ENCODE measurements around the gene LSM4.

LSM4 gene

DNA sequence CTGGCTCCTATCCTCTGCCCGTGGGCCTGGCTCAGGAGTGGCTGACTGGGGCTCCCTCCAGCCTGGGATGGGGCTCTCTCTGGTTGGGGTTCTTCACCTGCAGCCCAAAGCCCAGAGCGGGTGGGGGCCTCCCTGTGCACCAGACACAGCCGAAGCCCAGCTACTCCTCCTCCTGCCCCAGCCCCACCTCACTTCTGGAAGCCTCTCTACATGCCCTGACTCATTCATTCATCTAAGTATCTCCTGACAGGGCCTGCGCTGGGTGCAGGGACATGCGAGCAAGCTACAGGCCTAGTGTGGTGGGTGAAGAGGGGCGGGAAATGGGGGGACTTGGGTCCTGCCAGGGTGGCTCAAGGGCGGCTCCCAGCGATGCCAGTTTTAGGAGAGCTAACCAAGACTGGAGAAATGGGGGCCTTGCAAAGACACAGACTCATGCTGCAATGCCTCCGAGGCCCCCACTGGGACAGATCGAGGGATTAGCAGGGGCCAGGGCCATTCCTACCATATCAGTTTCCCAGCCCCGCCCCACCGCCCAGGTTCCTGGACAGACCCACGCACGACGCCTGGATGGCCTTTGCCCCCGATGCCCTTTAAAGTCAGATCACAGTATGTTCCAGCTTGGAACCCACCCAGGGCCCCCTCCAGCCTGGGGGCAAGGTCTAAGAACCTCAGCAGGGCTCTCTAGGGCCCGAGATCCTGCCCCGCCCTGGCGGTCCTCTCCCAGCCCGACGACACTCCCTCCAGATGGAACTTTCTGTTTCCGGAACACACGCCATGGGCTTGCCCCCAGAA is 12.6 kb downstream of the LSM4 start:
- DNase-seq = no peak

DNA sequence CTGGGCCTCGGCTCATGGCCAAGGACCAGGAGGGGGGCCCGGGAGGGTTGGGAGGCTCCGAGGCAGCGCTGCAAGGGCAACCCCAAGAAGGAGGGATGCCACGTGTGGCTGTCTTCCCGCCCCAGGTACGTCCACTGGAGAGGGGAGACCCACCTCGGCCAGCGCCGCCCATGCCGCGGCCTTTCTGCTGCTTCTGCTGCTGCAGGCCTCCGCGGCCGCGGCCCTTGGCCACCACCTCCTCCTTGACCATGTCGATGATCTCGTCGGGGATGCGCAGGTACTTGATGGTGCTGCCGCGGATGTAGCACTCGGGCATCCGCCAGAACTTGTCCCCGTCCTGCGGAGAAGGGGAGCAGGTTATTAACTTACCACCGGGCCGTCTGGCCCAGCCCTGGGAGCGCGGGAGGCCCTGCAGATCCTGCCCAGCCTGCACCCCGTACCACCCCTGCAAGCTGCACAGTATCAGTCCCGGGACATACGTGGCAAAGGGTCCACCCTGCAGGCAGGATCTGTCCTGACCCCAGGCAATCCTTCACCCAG is 13.3 kb downstream of the LSM4 start:
- no peak for DNase-seq

DNA sequence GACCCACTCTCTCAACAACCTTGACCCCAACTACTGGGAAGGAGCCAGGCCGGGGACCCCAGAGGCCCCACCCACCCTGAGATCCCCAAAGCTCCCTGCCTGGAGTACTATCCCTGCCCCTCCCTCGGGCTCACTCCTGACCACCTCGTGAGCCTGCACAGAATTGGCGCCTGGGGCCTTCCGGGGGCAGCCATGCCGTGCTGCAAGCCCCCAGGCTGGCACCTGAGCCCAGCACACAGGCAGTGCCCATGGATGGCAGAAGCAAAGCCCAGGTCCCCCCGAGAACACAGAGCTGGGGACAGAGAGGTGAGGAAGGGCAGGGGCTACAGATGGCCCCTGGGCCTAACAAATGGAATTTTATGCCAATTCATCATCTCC is 13.9 kb downstream of the LSM4 start:
- no peak for DNase-seq

DNA sequence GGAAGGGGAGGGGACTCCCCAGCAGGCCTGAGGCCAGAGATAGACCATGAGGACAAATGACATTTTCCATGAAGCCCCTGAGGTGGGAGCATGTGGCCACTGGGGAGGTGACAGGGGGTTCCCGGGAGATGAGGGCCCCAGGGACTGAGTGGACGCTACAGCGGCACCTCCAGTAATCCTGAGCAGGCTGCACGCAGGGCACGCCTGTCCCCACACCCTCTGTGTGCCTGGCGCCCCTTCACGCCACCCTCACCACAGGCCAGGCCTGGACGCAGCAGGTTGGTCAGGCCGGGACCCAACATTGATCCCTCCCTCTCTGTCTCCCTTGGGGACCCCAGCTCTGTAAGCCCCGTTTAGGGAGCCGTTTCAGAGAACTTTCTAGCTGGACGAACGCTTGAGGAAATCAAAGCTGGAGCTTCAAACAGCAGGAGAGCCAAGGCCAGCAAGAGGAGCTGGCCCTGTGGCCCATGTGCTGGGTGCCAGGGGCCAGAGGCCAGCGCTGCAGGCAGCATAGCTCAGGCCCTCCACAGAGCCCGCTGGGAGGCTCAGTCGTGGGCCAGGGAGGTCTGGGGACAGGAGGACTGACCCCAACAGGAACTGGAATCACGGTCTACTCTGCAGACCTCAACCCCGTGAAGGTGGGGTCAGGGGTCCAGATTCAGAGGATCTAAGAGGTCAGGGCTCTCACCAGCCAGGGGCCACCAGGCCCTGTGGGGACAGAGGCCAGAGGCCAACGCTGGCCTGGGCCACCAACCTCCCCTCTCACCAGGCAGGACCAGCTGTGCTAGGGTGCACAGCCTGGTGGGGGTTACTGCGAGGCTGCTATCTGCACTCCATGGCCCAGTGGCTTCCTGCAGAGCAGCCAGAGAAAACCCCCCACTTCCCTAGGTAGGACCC is 14.6 kb downstream of the LSM4 start:
- DNase-seq = no peak

DNA sequence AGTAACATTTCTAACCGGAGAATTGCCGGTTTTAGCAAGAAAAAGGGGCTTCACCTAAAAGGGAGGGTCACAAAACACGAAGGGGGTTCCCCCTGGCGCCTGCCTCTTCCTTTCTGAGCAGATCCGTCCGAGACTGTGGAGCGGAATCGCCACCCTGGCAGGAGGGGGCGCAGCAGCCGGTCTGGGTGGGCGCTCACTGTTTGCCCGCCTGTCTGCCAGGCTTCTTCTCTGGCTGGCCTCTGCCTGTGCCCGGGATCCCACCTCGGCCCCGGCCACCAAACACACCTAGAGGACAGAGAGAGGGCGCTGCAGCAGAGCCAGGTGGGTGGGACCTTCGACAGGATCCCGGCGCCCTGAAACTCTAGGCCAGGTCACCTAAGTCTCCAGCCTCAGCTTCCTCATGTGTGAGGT is 15.6 kb downstream of the LSM4 start:
- no peak for DNase-seq

DNA sequence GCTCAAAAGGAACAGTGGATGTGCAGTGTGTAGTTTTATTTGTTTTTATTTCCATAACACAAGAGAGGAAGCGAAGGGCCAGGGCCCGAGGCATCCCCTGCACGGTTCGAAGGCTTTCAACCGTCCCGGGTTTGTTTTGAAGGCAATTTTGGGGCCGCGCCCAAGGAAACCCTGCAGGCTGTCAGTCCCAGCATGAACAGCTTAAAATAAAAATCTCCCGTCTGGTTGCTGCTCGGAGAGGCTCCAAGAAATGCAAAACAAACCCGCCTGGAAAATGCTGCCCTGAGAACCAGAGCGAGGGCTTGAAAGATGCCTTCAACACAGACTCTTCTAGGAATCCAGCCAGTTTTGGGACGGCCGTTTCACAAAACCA is 16.0 kb downstream of the LSM4 start:
- no peak for DNase-seq

DNA sequence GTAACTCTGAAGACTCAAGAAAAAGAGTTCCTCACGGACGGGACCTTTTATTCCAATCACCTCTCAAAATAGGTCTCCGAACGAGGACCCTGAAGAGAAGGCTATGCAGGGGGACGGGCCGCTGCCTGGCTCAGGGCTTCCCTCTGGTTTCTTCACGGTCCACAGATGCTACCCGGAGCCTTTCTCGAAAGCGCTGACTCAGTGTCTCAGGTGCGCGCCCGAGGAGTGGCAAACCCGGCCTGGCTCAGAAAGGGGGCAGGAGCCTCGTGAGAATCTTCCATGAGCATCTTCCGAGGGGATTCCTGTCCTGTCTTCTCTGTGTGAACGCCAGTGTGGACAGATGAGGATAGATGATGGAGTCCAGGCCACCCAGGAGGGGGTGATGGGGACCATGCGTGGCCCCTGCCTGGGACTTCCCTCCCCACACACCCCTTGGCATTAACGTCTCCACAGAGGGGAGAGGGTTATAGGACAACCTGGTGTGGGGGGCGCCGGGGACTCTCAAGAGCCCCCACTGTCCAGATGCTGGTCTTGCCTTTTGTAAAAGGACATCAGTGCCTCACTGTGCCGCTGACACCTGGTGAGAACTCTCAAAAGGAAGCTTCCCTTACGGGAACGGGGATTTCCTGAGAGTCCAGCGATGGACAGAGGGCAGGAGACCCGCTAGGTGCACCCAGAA is 16.5 kb downstream of the LSM4 start:
- no peak for DNase-seq

DNA sequence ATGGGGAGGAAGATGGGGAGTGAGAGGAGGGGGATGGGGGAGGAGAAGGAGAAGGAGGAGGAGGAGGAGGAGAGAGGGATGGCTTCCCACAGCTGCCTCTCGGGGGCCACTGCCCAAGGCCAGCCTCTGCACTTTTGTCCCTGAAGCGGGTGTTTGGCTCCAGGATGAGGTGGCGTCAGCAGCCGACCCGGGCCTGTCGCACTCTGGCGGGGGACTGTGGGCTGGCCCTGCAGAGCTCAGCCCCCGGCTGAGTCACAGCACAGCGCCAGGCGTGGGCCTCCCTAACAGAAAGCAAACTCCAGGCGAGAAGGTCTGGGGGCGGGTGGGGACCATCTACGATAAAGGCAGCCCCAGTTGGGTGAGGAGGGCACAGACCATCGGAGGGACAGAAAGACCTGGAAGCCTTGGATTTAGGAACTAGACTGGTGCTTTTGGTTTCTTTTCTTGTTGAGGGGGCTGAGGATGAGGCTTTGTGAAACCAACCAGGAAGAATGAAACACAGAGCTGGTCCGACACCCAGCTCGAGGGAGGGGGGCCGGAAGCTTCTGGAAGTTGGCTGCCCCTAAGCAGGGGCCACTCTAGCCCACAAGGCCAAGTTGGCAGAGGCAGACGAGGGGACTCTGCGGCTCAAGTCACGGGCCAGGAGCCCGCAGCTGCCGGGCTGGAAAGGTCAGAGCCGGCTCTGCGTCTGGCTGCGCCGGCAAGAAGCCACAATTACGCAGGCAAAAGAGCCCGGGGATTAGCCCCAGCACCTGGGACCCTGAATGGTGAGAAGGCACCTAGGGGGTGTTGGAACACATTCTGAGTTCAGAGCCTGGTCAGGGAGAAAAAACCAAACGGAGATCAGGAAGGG is 18.2 kb downstream of the LSM4 start:
- peak; percentile 75 for DNase-seq

DNA sequence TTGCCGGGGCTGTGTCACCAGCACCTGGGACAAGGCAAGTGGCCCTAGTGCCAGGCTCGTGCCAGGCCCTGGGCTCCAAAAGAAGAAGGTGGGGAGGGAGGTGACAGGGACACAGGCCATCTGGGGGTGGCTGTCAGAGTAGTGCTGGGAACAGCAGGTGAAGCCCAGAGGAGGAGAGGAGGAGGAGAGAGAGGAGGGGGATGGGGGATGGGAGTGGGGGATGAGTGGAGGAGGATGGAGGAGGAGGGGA is 18.7 kb downstream of the LSM4 start:
- no peak for DNase-seq

DNA sequence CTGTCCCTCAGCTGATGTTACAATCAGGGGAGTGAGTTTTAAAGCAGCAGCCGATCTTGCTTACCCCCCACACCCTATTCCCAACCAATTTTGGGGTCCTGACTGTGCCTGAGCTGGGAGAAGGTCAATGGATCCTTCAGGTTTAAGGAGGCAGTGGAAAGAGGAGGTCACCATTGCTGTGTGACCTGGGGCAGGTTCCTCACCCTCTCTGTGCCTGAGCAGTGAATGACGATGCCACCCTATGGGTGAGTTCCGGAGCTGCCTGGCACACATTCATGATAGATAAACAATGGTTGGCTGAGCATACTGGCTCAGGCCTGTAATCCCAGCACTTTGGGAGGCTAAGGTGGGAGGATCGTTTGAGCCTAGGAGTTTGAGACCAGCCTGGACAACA is 21.2 kb downstream of the LSM4 start:
- no peak for DNase-seq

DNA sequence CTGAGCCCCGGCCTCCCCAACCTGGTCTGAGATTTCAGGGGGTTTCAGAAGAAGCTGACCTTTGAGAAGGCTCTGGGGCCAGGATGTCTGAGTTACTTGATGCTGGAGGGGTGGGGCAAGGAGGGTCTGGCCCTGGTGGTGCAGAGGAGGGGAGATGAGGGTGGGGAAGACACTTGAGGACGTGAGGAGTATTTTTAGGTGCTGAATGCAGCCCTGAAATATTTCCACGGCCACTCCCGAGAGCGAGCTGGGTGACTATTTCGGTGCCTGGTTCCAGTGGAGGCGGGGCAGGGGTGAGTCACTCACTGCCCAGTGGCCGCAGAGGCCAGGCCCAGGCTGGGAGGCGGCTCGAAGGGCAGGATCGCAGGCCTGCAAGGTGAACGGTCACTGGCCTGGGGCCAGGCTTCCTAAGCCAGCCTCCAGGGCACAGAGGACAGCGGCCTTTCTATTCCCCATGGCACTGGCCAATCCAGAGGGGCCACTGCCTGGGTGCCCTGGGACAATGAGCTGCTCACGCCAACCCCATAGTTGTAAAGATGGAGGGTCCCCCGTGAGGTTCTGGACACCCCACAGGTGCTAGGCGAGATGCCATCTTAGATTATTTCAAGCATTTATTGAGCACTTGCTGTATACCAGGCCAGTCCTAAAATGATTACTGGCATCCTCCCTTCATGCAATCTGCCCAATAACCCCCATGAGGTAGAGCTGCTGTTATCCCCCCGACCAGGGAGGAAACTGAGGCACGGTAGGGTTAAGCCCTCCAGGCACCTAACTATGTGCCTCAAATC is 21.8 kb downstream of the LSM4 start:
- no peak for DNase-seq

DNA sequence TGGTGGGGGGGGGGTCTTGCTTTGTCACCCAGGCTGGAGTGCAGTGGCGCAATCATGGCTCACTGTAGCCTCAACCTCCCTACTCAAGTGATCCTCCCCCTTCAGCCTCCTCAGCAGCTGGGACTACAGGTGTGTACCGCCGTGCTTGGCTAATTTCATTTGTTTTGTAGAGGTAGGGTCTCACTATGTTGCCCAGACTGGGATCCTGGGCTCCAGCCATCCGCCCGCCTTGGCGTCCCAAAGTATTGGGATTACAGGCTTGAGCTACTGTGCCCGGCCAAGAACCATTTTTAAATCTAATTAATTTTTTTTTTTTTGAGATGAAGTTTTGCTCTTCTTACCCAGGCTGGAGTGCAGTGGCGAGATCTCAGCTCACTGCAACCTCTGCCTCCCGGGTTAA is 23.2 kb downstream of the LSM4 start:
- no peak for DNase-seq

DNA sequence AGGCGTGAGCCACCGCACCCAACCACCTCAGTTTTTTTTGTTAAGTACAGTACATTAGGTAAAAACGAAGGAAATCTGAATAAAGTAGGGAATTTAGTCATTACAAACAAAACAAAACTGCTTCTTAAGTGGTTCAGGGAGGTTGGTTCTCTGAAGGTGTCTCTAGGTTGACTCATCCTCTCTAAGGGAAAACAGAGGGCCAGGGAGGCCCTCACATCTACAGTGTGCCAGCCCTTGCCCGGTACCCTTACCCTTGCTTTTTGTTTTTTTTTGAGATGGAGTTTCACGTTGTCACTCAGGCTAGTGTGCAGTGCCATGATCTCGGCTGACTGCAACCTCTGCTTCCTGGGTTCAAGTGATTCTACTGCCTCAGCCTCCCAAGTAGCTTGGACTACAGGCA is 24.3 kb downstream of the LSM4 start:
- DNase-seq = no peak

DNA sequence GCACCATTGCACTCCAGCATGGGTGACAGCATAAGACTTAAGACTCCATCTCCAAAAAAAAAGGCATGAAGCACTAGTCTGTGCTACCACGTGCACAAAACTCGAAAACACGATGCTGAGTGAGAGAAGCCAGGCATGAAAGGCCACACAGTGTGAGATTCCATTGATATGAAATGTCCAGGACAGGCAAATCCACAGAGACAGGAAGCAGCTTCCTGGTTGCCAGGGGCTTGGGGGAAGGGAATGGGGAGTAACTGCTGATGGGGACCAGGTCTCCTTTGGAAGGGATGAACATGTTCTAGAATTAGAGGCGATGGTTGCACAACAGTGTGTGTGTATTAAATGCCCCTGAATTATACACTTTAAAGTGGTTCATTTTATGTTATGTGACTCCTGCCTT is 25.6 kb downstream of the LSM4 start:
- no peak for DNase-seq

DNA sequence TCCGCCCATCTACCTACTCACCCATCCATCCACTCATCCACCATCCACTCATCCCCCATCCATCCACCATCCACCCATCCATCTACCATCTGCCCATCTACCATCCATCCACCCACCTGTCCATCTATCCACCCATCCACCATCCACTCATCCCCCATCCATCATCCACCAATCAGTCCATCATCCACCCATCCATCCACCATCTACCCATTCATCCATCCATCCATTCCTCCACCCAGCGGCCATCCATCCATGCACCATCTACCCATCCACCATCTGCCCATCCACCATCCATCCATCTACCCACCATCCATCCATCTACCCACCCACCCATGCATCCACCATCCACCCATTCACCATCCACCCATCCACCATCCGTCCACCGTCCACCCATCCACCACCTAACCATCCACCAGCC is 27.8 kb downstream of the LSM4 start:
- DNase-seq = no peak

DNA sequence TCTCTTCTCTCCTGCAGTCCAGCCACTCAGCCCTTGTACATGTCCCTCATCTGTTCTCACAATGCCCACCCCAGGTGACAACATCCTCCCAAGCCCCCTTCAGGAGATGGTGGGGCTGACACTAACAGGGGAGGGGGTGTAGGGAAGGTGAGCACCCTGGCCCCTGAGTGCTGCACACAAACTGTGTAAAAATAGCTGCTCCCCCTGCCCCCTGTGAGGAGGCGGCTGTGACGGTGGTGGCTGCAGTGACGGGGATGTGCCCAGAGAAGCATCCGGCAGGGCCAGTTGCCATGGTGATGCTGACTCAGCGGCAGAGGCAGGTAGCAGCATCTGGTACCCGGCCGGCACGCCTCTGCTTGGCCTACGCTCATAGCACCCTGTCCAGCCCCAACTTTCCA is 28.4 kb downstream of the LSM4 start:
- DNase-seq = no peak

DNA sequence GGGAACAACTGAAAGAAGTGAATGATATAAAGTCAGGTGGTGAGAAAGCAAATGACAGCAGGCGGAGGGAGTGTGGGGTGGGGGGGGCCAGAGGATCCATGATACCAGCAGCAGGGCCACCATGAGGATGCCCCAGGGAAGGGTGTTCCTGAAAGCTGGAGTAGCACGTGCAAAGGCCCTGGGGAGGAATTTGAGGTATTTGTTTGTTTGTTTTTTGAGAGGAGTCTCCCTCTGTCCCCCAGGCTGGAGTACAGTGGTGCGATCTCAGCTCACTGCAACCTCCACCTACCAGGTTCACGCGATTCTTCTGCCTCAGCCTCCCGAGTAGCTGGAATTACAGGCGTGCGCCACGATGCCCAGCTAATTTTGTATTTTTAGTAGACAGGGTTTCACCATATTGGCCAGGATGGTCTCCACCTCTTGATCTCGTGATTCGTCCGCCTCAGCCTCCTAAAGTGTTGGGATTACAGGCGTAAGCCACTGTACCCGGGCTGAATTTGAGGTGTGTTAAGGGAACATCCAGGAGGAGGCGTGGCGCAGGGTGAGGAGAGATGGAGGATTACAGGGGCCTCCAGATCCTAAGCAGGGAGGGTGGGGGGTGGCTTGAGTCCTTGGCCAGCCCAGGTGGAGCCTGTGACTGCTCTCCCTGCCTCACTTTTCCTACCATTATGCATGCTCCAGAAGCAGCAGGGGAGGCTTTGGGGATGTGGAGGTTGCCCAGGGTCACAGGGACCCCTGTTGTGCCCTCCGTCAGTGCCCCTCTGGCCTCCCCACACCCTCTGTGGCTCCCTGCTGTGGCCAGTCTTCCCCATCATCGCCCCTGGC is 29.0 kb downstream of the LSM4 start:
- DNase-seq = no peak

DNA sequence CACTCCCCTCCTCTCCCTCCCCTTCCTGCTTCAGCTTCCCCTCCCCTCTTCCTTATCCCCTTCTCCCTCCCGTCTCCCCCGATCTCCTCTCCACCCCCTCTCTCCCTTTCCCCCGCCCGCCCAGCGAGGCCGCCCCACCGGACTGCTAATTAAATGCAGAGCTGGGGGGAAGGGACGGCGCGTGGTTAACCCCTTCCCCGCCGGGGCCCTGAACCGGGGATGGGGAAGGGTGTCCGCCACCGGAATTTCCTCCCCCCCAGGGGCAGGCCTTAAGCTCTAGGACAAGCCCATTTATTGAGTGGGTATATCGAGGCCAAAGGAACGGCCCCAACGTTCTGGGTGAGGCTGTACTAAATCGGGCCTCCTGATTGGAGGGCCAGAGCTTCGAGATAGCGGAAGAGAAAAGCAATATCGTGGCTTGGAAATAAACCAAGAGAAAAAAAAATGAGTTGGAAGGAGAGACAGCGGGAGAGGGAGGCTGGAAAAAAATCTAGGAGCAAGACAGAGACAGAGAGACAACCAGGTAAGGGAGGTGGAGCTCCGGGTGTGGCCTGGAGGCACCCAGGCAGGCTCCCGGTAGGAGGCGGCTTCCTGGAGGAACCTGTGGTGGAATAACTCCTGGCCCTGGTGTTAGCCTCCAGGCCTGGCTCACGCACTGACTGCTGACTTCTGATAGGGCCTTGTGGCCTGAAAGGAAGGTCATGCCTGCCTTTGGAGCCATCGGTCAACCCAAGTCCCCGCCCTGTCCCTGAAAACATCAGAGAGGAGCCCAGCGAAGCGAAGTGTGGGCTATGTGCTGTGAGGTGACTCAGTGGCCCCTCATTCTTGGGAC is 29.9 kb downstream of the LSM4 start:
- DNase-seq = no peak

DNA sequence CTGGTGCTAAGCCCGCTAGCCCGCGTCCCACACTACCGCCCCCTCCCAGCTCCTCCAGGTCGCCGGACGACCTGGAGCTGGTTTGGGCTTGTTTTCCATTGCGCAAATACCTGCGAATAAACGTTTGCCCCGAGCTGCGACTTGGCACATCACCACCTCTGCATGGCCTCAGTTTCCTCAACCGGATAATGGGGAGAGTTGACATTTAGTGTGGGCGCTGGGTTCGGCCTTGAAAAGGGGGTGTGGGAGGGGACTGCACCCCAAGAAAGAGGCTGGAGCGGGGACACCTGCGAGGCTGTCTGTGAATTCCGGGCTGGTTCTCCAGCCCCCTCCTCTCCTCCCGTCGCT is 30.4 kb downstream of the LSM4 start:
- no peak for DNase-seq
